Measurements from ENCODE around the gene MTA2. TPM values are rescaled to one million over a fixed set of nuclear protein-coding genes. Genes with fewer than 3 reads are reported as not detected.

MTA2 gene
- total RNA-seq, 2 experiments from 2014 or later = 245 to 264 TPM

DNA sequence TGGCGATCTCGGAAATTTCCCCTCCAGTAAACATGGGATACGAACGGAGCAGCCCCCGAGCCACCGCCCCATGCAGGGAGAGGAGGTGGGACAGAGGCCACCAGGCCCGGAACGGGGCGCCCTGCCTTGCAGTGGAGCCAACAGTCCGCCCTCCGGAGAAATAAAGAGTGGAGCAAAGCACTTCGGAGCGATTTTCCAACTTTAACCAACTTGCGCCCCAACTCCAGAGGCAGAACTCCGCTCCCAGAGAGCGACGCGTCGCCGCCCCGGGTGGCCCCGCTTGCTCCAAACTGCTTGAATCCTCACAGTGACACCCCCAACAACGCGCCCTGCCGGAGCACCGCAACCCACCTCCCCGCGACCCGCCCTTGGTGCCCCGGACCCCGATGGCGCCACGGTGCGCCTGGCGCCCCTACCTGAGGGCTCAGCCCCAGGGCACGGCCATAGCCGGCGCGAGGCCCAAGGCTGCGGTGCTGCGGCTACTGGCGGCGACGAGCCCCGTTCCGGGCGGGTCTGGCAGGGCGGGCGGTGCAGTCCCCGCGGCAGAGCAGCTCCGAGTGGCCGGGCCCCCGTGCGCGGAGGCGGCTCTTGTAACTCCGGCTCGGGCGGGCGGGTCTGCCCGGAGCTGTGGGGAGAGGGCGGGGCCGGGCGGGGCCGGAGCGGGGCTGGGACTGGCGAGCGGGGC, 55.3 kb downstream of the MTA2 start, which contains the start of gene AHNAK:
AHNAK (minus strand) TSS at position 563 of the 685 bp plus-strand sequence. CDS start 10,708 bp downstream, outside the sequence.
- H3K27ac Mint-ChIP-seq = peak within 1 kb of the TSS; percentile 90
- peaks cover 54% of the 10 kb centered on the region for H3K4me1 Mint-ChIP-seq
- no peaks in the 10 kb centered on the region for H3K9me3 Mint-ChIP-seq (ENCODE audit: low read depth)
- CTCF ChIA-PET = interaction anchor here (0.8 to 10.7 kb wide), 4 partner anchors 10 to 295 kb away, joined by 3 to 354 read pairs (median 132); no protein-coding TSS in a partner anchor
- H3K27me3 Mint-ChIP-seq = peaks cover 26% of the 10 kb centered on the region
- H3K4me3 Mint-ChIP-seq = peak within 1 kb of the TSS; percentile 98
- H3K36me3 Mint-ChIP-seq = peaks cover 11% of the 10 kb centered on the region
- DNase-seq = peak; percentile 83
- ATAC-seq = peak; percentile 51

DNA sequence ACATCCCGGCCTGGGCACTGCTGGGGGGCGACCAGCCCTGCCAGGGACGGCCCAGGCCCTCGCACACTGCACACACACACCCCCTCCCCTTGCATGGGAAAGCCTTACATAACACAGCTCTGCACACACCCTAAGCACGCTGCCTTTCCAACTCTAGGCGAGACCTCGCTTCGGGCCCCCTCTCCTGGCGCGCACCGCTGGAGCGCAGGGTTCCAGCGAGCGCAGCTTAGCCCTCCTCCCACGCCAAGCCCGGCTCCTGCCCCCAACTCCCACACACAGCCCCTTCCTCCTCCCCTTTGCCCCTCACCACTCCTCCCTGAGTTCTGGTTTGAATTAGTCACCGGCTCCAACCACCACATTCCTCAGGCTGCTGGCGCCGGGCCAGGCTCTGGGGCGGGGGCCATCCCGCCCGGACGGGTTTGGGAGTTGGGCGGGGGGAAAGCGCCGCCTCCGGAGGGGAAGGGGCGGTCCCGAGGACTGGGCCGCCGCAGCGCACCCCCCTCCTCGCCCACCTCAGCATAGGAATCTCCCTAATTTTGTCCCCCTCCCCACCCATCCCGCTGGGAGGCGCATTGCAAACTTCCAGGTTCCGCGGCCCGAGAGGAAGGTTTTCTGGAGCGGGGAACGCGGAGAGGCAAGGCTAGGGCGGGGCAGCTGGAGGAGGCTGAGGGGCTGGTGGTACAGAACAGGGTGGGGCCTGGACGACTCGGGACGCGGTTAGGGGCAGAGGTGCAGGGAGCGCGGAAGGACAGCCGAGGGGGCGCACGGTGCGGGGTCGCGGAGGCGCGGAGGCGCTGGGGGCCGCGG, 56.0 kb downstream of the MTA2 start:
- H3K4me1 Mint-ChIP-seq = peaks cover 54% of the 10 kb centered on the region
- H3K4me3 Mint-ChIP-seq = peak overlapping the region; percentile 98
- H3K27ac Mint-ChIP-seq = peak overlapping the region; percentile 90
- CTCF ChIA-PET = interaction anchor here (0.9 to 10.7 kb wide), 6 partner anchors 10 to 311 kb away, joined by 3 to 354 read pairs (median 41); no protein-coding TSS in a partner anchor
- no peaks in the 10 kb centered on the region for H3K9me3 Mint-ChIP-seq (ENCODE audit: low read depth)
- peaks cover 11% of the 10 kb centered on the region for H3K36me3 Mint-ChIP-seq
- ATAC-seq (peak; percentile 17), DNase-seq (peak; percentile 74)
- H3K27me3 Mint-ChIP-seq = peaks cover 22% of the 10 kb centered on the region

DNA sequence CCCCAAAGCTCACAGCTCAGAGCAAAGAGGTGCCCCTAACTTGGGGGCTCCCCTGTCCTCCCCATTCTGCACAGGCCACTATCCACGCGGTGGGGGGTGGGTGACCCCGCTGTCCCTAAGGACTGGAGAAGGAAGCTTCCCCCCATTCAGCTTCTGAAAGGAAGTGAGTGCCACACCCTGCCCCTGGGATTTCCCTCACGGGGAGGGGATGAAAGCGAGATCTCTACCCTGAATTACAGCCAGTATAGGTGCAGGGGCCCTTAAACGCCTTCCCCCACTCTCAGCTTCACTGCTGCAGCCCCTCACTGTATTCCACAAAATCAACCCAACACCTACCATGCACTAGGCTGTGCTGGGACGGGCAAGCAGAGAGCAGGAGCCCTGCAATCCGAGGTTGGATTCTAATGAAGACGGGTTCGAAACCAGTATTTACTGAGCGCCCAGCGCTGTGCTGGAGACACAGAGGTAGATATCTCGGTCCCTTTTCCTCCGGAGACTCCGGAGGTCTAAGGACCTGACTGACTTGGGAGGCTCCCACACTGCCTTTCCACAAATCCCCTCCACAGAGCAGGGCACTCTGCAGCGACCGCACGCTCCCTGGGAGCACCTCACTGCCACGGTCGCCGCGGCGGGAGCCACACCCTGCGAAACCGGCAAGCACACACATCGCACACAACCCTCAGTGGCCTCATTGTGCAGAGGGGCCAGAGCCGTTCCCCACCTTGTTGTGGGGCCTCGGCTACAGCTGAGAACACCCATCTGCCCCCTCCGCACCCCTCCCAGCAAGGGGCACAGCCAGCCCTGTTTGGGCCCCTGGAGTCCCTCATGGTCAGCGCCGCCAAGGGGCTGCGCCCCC, 56.9 kb downstream of the MTA2 start:
- peak; percentile 4 for ATAC-seq
- H3K9me3 Mint-ChIP-seq (ENCODE audit: low read depth) = no peaks in the 10 kb centered on the region
- peak overlapping the region; percentile 89 for H3K27ac Mint-ChIP-seq
- H3K27me3 Mint-ChIP-seq = peaks cover 18% of the 10 kb centered on the region
- H3K36me3 Mint-ChIP-seq = peaks cover 11% of the 10 kb centered on the region
- peaks cover 57% of the 10 kb centered on the region for H3K4me1 Mint-ChIP-seq
- peak overlapping the region; percentile 98 for H3K4me3 Mint-ChIP-seq
- CTCF ChIA-PET = interaction anchor here (0.6 to 10.7 kb wide), 8 partner anchors 11 to 312 kb away, joined by 3 to 354 read pairs (median 9); no protein-coding TSS in a partner anchor
- DNase-seq = peak; percentile 61

DNA sequence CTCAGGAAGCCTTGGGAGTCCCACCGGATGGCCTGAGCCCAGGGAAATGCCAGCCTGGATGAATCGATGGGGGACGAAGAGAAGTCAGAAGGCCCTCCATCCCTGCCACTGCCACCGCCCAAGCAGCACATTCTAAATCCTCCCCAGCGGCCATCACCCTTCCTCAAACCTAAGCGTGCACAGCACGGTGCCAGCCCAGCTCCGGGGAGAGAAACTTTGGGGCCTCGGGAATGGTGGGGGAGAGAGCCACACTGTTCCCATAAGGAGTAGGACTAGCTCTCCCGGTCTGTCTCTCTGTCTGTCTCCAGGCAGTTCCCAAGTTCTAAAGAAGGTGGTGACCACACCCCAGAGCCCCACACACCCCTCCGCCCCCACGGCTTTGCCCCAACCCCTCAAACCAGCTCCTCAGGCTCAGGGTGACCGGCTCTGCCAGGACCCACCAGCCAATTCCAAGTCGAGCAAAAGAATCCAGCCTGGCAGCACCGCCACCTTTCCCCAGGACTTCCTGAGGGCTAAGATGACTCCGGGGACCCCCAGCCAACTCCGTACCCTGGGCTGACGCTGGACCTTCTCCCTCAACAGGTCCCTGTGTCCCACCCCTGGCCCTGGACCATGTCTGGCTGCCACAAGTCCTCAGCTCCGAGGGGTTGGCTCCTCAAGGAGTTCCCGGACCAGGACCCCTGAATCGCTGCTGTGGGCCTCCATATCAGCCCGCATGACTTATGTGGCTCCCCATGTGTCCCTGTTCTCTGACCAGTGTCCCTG, 57.8 kb downstream of the MTA2 start:
- no peak for DNase-seq
- Mint-ChIP-seq H3K4me1 (peaks cover 63% of the 10 kb centered on the region), H3K9me3 (ENCODE audit: low read depth) (no peaks in the 10 kb centered on the region), H3K27ac (peak overlapping the region; percentile 89), H3K36me3 (peaks cover 12% of the 10 kb centered on the region), H3K4me3 (peak overlapping the region; percentile 98), H3K27me3 (peaks cover 13% of the 10 kb centered on the region)
- CTCF ChIA-PET = interaction anchor here (0.8 to 10.7 kb wide), 24 partner anchors 10 to 318 kb away, joined by 3 to 354 read pairs (median 4); partner anchors contain the start of genes EEF1G and TUT1
- no peak for ATAC-seq

Small RNA genes within 50 kb of the gene (microRNA-seq; reads per million reads assigned to microRNA genes)
- gene MIR6747 = not detected

Other genes with a start within 250 kb of the MTA2 start
- not detected for gene SCGB1A1, start 182.8 kb downstream of the MTA2 start, total RNA-seq
- 100 to 1,000 TPM; 180 to 390 TPM for gene AHNAK, start 55.1 kb downstream of the MTA2 start, total RNA-seq
- gene EEF1G, start 28.0 kb downstream of the MTA2 start, total RNA-seq = 1,000 to 10,000 TPM in 1 of 2 experiments, 100 to 1,000 TPM in 1; 878 to 1,201 TPM
- gene TUT1, start 10.3 kb downstream of the MTA2 start, total RNA-seq = 10 to 100 TPM; 24.7 to 29.6 TPM
- gene EML3, start 10.9 kb upstream of the MTA2 start, total RNA-seq = 100 to 1,000 TPM; 132 to 133 TPM
- gene ROM1, start 11.4 kb upstream of the MTA2 start, total RNA-seq = 1 to 10 TPM; 1.1 to 1.5 TPM
- gene B3GAT3, start 20.1 kb upstream of the MTA2 start, total RNA-seq = 10 to 100 TPM; 64.5 to 69.7 TPM
- 100 to 1,000 TPM; 248 to 275 TPM for gene GANAB, start 44.7 kb upstream of the MTA2 start, total RNA-seq
- 10 to 100 TPM; 27.9 to 35.7 TPM for gene INTS5, start 51.4 kb upstream of the MTA2 start, total RNA-seq
- 100 to 1,000 TPM; 130 to 131 TPM for gene C11orf98, start 63.3 kb upstream of the MTA2 start, total RNA-seq
- gene CSKMT, start 63.4 kb upstream of the MTA2 start, total RNA-seq = 10 to 100 TPM; 23.7 to 31.0 TPM
- gene UQCC3, start 69.8 kb upstream of the MTA2 start, total RNA-seq = 1 to 10 TPM; 7.2 to 9.0 TPM
- 10 to 100 TPM; 17.7 to 27.5 TPM for gene LBHD1, start 70.4 kb upstream of the MTA2 start, total RNA-seq
- 100 to 1,000 TPM; 115 to 152 TPM for gene UBXN1, start 77.2 kb upstream of the MTA2 start, total RNA-seq
- gene LRRN4CL, start 87.7 kb upstream of the MTA2 start, total RNA-seq = under 1 TPM; 0.14 to 0.15 TPM
- 10 to 100 TPM; 24.2 to 29.6 TPM for gene BSCL2, start 105.6 kb upstream of the MTA2 start, total RNA-seq
- not detected for gene GNG3, start 105.8 kb upstream of the MTA2 start, total RNA-seq
- gene HNRNPUL2, start 125.6 kb upstream of the MTA2 start, total RNA-seq = 10 to 100 TPM; 61.6 to 66.6 TPM
- gene TTC9C, start 126.6 kb upstream of the MTA2 start, total RNA-seq = 10 to 100 TPM; 47.5 to 49.2 TPM
- gene ZBTB3, start 152.3 kb upstream of the MTA2 start, total RNA-seq = 10 to 100 TPM in 1 of 2 experiments, 1 to 10 TPM in 1; 9.3 to 10.2 TPM
- 100 to 1,000 TPM in 1 of 2 experiments, 10 to 100 TPM in 1; 77.2 to 110 TPM for gene POLR2G, start 159.7 kb upstream of the MTA2 start, total RNA-seq
- gene TAF6L, start 169.5 kb upstream of the MTA2 start, total RNA-seq = 10 to 100 TPM; 23.5 to 25.0 TPM
- gene TMEM179B, start 185.5 kb upstream of the MTA2 start, total RNA-seq = 10 to 100 TPM; 42.4 to 43.0 TPM
- 10 to 100 TPM; 14.4 to 17.9 TPM for gene TMEM223, start 190.1 kb upstream of the MTA2 start, total RNA-seq
- gene NXF1, start 203.6 kb upstream of the MTA2 start, total RNA-seq = 100 to 1,000 TPM in 1 of 2 experiments, 10 to 100 TPM in 1; 93.6 to 120 TPM
- 10 to 100 TPM; 30.8 to 38.4 TPM for gene STX5, start 230.2 kb upstream of the MTA2 start, total RNA-seq
- not detected for gene TEX54, start 231.0 kb upstream of the MTA2 start, total RNA-seq
- 10 to 100 TPM; 82.9 to 83.9 TPM for gene WDR74, start 237.7 kb upstream of the MTA2 start, total RNA-seq

All from activated CD8-positive, alpha-beta memory T cell treated with anti-CD3 and anti-CD28 coated beads, Interleukin-2, amount 10 ng/mL, durations not matched to agents 7 days and 5 days (primary cell).